Femur (tissue), 1 donor: ENCODE data around the gene FITM1.

Experiments used
- DNase-seq: peaks from one replicate; pipeline ENCODE4 v3.0.0-alpha.2; 2017

The FITM1 gene

GRCh38 chr14:24130380-24130716, at the start of gene FITM1:
Gene FITM1 (plus strand): TSS chr14:24130659. CDS start chr14:24131564, 905 bp downstream.
- no peak for DNase-seq

- DNase-seq, result peak; percentile 51
Measured at GRCh38 chr14:24080888-24081738, 49.3 kb upstream of the FITM1 start.

DNA sequence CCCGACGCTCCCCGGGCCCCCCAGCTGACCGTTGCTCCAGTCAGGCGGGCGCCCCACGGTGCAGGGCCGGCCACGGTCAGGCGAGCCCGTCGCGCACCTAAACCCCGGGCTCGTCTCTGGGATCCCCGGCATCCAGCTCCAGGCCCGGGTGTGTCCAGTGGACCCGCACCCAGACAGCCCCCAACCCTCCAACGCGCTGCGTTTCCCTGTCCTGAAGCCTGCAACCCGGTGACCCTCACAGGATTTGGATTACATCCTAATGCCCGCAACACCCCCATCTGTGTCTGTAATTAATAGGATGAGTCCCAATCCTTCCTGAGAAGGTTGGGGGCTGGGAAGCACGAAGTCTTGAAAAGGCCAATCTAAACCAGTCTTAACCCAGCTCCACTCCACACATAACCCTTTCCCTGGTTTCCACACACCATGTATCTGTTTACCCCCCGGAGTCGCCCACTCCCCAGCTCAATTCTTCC, 48.7 kb upstream of the FITM1 start:
- DNase-seq, result no peak

DNA sequence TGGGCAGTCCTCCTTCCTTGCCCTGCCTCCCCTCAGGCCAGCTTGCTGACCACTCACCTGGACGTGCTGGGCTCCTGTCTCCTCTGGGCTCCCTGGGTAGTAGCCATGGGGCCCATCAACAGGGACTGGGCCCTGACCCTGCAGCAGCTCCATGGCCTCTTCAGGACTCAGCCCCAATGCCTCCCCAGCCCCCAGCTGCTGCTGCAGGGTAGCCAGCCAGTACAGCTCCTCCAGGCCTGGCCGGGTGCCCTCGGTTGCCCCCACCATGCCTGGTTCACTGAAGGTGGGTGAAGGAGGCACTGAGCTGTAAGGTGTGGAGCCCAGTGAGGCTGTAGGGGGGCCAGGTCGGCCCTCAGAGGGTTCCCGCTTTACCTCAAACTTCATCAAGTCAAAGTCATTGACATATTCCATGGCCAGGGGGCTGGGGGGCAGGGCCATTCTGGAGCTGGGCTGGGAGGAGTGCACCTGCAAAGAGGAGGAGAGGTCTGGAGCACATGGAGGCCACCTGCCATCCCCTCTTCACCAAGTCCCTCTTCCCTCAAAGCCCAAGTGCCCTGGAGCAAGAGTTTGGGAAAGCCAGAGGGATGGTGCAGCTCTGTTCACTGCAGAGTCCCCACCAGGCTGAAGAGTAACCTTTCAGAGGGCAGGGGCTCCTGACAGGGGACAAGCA, 47.9 kb upstream of the FITM1 start:
- no peak for DNase-seq

- DNase-seq, result no peak
Measured at GRCh38 chr14:24083462-24083861, 47.0 kb upstream of the FITM1 start.

- DNase-seq, result no peak
Measured at GRCh38 chr14:24084440-24084839, 46.0 kb upstream of the FITM1 start.

DNA sequence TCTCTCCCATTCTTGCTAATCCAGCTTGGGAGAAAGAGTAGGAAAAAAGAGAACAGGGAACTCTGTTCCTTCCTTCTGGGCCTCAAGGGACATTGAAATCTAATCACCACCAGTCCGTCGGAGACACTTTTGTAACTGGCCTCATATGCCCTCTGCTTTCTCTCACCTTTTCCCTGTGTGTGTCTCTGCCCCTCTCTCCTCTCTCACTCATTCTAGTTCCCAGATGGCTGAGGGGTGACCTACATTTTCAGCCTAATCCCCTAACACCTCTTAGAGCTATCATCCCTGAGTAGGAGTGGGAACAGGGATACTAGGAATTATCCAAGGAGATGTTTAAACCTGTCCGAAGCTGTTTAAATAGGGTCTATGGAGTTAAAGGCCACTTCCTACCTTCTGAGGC, 45.2 kb upstream of the FITM1 start:
- DNase-seq, result no peak

DNA sequence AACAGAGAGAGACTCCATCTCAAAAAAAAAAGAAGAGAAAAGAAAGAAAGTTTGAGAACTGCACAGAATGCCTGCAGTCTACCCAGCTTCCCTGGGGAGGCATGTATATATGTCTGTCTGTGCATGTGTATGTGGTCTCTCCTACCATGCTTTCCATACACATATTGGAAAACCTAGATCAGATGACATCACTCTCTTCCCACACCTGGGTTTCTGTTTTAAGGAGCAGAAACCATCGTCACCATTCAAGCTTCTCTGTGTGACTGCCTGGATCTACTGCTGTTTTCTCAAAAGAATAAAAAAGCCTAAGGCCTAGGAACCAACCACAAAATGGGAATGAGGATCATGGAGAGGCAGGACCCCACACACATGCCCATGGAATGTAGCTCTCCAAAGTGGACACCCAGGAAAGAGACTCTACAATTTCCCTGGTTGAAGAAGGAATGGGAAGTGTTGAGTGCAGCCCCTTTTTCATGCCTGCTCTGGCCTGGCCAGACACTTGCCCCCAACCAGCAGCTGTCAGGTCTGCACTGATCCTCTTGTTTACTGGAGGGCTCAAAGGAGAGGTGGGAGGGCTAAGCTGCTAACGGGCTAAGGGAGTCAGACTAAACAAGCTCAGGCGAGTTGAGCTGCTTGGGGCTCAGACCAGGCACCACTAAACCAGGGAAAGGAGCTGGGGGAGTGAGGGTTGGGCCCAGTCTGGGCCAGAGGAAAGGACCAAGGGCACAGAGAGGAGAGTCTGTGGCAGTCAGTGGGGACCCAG, 44.1 kb upstream of the FITM1 start:
- no peak for DNase-seq

DNA sequence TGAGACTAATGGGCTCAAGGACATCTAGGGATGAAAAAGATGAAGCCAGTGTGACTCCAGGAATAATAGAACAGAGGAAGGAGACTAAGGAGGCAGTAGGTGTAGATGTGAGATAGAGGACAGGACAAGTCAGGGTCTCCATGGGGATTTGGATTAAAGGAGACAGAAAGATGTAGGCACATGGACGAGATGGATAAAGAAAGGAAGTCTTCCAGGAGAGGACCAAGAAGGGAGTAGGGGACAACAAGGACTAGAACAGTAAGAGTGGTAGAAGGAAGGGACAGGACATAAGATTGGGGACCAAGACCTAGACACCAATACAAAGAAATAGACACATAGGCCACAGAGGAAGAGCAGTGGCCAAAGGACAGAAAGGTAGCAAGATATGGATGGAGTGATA, 43.5 kb upstream of the FITM1 start:
- DNase-seq, result no peak

GRCh38 chr14:24088095-24088494, 42.4 kb upstream of the FITM1 start:
- DNase-seq, result no peak

GRCh38 chr14:24089890-24090289, 40.6 kb upstream of the FITM1 start:
- no peak for DNase-seq

GRCh38 chr14:24092110-24092504, 38.4 kb upstream of the FITM1 start:
- DNase-seq, result no peak

DNA sequence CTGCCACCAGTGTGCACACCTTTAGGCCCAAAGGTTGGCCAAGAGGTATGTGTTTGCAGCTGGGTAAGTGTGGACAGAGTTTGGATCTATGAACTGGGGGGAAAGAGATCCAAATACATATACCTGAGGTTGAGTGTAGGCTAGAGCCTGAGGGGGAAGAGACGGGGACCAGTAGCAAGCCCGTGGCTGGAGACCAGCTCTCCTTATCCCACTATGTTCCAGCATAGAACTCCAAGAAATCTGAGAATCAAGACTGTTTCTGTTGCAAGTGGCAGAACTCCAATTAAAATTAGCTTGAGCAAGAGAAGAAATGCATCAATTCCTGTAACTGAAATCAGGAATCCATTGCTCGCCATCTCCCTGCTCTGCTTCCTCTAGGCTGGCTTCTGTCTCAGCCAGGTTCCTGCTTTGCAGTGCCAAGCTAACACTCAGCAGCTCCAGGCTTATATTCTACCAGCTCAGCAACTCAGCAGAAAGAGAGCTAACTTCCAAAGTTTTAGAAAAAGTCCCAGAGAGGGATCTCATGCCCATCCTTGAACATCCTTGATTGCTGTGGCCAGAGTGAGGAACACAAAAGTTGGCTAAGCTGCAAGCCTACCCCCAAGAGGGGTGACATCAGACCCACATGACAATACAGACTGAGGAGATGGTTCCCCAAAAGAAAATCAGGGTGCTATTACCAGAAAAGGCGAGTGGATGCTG, 37.8 kb upstream of the FITM1 start:
- DNase-seq, result no peak

DNA sequence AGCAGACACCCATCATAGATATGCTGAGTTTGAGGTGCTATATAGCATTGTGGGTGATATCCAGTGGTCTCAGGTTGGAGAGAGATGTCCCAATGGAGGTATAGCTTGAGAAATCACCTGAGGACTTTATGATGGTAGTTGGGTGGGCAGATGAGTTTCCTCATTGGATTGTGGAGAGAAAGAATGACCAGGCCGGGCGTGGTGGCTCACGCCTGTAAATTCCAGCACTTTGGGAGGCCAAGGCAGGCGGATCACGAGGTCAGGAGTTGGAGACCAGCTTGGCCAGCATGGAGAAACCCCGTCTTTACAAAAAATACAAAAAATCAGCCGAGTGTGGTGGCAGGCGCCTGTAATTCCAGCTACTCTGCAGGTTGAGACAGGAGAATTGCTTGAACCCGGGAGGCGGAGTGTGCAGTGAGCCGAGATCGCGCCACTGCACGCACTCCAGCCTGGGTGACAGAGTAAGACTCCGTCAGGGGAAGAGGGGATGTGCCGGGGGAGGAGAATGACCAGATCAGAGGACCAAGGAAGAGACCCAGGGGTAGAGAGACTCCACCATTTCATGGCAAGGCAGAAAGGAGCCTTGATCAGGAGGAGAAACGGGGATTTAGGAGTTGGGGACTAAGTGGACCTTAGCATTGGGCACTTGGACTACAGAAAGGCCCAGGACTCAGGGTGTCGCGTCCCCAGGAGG, 37.1 kb upstream of the FITM1 start:
- no peak for DNase-seq

DNA sequence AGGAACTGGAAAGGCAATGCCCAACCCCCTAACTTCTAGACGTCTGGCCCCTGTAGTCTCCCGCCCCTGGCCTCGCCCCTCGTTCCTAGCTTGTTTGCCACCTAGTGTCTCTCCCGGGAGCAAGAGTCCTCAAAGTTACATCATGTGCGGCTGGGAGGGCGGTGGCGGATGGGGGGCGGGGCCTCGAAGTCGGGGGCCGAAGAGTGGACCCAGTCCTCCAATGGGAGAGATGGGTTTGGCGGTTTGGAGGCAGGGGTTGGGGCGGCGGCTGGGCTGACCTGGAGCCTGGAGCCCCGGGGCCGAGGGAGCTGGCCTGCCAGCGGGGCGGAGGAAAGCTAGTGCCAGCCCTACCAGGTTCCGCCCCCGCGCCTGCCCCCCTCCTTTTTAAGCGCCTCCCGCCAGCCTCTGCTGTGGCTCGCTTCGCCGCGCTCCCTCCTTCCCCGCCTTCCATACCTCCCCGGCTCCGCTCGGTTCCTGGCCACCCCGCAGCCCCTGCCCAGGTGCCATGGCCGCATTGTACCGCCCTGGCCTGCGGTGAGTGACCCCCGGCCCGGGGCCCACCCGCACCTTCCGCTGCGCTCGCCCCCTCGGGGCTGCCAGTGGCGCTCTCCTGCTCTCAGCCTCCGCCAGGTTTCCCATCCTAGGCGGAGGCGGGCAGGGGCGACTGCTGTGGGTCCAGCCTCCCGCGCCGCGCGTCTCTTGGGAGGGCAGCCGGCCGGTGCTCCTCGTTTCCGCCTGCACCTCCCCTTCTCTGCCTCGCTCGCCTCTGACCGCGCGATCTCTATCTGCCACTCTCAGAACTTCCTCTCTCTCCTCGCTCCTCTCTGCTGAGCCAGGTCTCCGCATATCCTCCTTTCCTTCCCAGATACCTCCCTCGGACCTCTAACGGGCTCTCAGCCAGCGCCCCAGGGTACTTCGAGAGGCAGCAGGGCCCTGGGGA, 36.3 kb upstream of the FITM1 start, which contains the start of gene PCK2:
TSS of gene PCK2 (plus strand) at position 411 of the 940 bp plus-strand sequence. CDS start at position 506, 95 bp downstream.
- peak; percentile 90 for DNase-seq

GRCh38 chr14:24094841-24095270, 35.6 kb upstream of the FITM1 start:
- no peak for DNase-seq

DNA sequence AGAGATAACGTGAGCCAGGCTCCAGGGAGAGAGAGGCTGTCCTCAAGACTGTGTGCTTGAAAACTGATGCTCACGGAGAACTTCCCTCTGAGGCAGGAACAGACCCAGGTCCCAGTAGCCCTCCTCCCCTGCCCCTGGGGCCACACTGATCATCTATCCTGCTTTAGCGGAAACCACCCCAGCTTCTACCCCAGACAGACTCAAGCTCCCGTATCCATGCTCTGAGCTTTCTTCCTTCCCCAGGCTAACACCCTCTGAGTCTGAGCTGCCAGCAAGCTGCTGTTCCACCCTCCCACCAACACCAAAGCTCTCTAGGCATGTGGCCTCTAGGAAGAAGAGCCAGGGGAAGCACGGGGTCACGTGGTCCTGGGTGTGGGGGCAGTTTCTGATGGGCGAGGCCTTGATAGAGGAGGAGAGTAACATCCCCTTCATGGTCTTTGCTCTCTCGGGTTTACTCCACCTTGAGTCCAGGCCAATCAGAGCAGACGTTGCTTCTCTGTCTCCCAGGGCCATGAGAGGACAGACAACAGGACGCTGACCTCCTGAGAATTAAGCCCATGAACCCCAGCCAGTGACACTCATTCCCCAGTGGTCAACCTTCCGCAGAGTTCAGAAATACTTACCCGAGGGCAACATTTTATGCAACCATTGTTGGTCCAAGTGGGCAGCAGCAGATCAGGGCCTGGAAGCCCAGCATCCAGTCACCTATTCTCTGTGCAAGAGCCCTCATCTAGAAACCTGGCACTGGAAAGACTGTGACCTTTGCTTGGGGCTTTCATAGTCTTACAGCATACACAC, 35.0 kb upstream of the FITM1 start:
- no peak for DNase-seq

DNA sequence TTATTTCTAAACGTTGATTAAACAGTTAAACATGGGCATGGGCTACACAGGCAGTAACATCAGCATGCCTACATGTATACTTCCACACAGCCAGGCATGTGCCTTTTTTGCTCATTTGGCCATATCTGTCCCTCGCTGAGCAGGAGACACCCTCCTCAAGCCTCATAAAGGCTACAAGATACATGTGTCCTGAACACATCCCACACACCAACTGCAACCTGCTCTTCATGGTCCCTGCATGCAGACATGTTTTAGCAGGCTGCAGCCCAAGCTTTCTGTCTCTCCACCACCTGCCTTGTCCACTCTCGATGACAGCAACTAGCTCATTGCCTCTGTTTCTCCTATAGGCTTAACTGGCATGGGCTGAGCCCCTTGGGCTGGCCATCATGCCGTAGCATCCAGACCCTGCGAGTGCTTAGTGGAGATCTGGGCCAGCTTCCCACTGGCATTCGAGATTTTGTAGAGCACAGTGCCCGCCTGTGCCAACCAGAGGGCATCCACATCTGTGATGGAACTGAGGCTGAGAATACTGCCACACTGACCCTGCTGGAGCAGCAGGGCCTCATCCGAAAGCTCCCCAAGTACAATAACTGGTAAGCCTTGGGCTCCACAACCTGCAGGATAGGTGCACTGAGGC, 33.8 kb upstream of the FITM1 start:
- no peak for DNase-seq

DNA sequence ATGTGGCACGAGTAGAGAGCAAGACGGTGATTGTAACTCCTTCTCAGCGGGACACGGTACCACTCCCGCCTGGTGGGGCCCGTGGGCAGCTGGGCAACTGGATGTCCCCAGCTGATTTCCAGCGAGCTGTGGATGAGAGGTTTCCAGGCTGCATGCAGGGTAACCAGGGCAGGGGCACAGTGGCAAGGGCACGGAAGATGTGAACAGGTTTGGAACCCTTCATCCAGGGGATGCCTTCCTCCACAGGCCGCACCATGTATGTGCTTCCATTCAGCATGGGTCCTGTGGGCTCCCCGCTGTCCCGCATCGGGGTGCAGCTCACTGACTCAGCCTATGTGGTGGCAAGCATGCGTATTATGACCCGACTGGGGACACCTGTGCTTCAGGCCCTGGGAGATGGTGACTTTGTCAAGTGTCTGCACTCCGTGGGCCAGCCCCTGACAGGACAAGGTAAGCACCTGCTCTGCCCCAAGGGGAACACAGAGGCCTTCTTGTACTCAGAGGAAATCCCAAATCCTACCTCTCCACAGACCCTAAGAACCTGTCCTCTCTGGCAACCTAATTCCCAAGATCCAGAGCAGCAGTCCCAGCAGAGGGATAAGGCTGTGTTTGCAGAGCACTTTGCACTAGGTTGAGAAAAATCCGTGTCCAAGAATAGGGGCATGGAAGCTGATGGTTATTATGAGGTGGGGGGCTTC, 32.1 kb upstream of the FITM1 start:
- DNase-seq, result no peak
